SU-DHL-6 (cell line): Measurements from ENCODE around the gene RABGEF1.
"Not testable (repeated sequence)": the region's sequence is repeated elsewhere in the genome, so short reads cannot be mapped to it uniquely, and the experiment has no call there.

ENCODE experiments used
- H2AFZ ChIP-seq: fragments of 200-600 bp; sonication (generic); 2 replicates; pipeline ENCODE4 v1.6.1; 2014; ENCODE audit warnings: low read depth, mild to moderate bottlenecking, moderate library complexity, mixed read lengths, antibody characterized with exemption, low read length; ENCODE audit not compliant: severe bottlenecking
- H3F3A ChIP-seq: fragments of 200-600 bp; shearing (Covaris generic); 2 replicates; pipeline ENCODE4 v1.6.0; 2016; ENCODE audit warnings: antibody characterized with exemption, mild to moderate bottlenecking; ENCODE audit not compliant: insufficient read depth
- H3K27ac ChIP-seq: fragments of 200-600 bp; sonication (generic); 2 replicates; pipeline ENCODE4 v1.5.1; 2016; ENCODE audit warnings: low read depth, mild to moderate bottlenecking, low read length, moderate library complexity, mixed read lengths
- H3K27me3 ChIP-seq: fragments of 200-600 bp; sonication (generic), shearing (Covaris generic); 2 replicates; pipeline ENCODE4 v1.6.0; 2014; ENCODE audit warnings: mild to moderate bottlenecking, low read length
- H3K36me3 ChIP-seq: fragments of 200-600 bp; sonication (generic); 2 replicates; pipeline ENCODE4 v1.6.1; 2014; ENCODE audit warnings: mild to moderate bottlenecking, low read length, mixed read lengths
- H3K4me2 ChIP-seq: fragments of 300-600, 200-600 bp; shearing (Covaris generic), sonication (generic); 2 replicates; pipeline ENCODE4 v1.6.0; 2014; ENCODE audit warnings: low read length, low read depth, mild to moderate bottlenecking; ENCODE audit not compliant: poor library complexity, severe bottlenecking
- H3K4me3 ChIP-seq: fragments of 200-600 bp; sonication (generic); 2 replicates; pipeline ENCODE4 v1.5.1; 2014; ENCODE audit warnings: antibody characterized with exemption, low read length, mild to moderate bottlenecking, mixed read lengths; ENCODE audit not compliant: insufficient read depth, poor library complexity, severe bottlenecking
- H3K79me2 ChIP-seq: fragments of 200-600 bp; sonication (generic); 2 replicates; pipeline ENCODE4 v1.6.1; 2014; ENCODE audit warnings: mild to moderate bottlenecking, low read length, moderate library complexity; ENCODE audit not compliant: insufficient read depth
- H3K9ac ChIP-seq: fragments of 200-600 bp; sonication (generic); 2 replicates; pipeline ENCODE4 v1.7.0; 2014; ENCODE audit warnings: mild to moderate bottlenecking, low read length
- H3K9me2 ChIP-seq: fragments of 200-600 bp; sonication (generic); replicated peaks from 2 replicates; pipeline ENCODE4 v1.6.1; 2014; ENCODE audit warnings: low read length; ENCODE audit not compliant: insufficient read depth
- H3K9me3 ChIP-seq: fragments of 200-600 bp; sonication (generic); 2 replicates; pipeline ENCODE4 v1.6.1; 2014; ENCODE audit warnings: low read length, mixed read lengths; ENCODE audit not compliant: insufficient read depth
- H4K20me1 ChIP-seq: fragments of 200-600 bp; sonication (generic); 2 replicates; pipeline ENCODE4 v1.6.1; 2014; ENCODE audit warnings: low read depth, mild to moderate bottlenecking, antibody characterized with exemption, low read length, moderate library complexity, mixed read lengths
- CTCF ChIP-seq: fragments of 200-600 bp; sonication (generic); IDR thresholded peaks from one replicate; pipeline ENCODE4 v1.5.1; 2017; ENCODE audit warnings: antibody characterized with exemption, mild to moderate bottlenecking, low read length, moderate library complexity; ENCODE audit not compliant: insufficient read depth, poor library complexity, severe bottlenecking
- EZH2phosphoT487 ChIP-seq: fragments of 200-600 bp; sonication (generic), shearing (Covaris generic); conservative IDR thresholded peaks from 2 replicates; pipeline ENCODE4 v1.6.1; 2018; ENCODE audit warnings: mild to moderate bottlenecking, antibody characterized with exemption, low read length, moderate library complexity, mixed read lengths

Gene RABGEF1

GRCh38 chr7:66757939-66758338 lies 17.4 kb downstream of the RABGEF1 start:
- Histone ChIP-seq H3K79me2 (peaks cover 87% of the 10 kb centered on the region), H3K4me3 (no peak overlapping the region), H3K36me3 (no peaks in the 10 kb centered on the region), H2AFZ (no peak overlapping the region), H3K9ac (no peak overlapping the region), H3K27ac (no peak overlapping the region), H3K4me2 (no peak overlapping the region), H4K20me1 (peaks cover 8% of the 10 kb centered on the region; the same call in 1 of the 2 replicates), H3K27me3 (no peaks in the 10 kb centered on the region), H3F3A (0 out of 2 replicates have a peak, but pooled peaks cover 7% of the 10 kb centered on the region), H3K9me2 (no peaks in the 10 kb centered on the region), H3K9me3 (no peaks in the 10 kb centered on the region)
- TF ChIP-seq EZH2phosphoT487 = no peak

- no peak overlapping the region for H3K4me3 ChIP-seq
- H3K27ac ChIP-seq = no peak overlapping the region
- H3K79me2 ChIP-seq = peaks cover 83% of the 10 kb centered on the region
- H2AFZ ChIP-seq = no peak overlapping the region
- H4K20me1 ChIP-seq = peaks cover 8% of the 10 kb centered on the region; the same call in 1 of the 2 replicates
- 0 out of 2 replicates have a peak, but pooled peaks cover 7% of the 10 kb centered on the region for H3F3A ChIP-seq
- no peaks in the 10 kb centered on the region for H3K36me3 ChIP-seq
- H3K4me2 ChIP-seq = no peak overlapping the region
- TF ChIP-seq EZH2phosphoT487 = no peak
- no peak for TF ChIP-seq CTCF
- no peaks in the 10 kb centered on the region for H3K27me3 ChIP-seq
- no peaks in the 10 kb centered on the region for H3K9me2 ChIP-seq
- H3K9ac ChIP-seq = no peak overlapping the region
- H3K9me3 ChIP-seq = no peaks in the 10 kb centered on the region
These were observed 18.6 kb downstream of the RABGEF1 start for GRCh38 chr7:66758950-66759628.

GRCh38 chr7:66763183-66763582 lies 22.6 kb downstream of the RABGEF1 start:
- H3K9me3 ChIP-seq, H2AFZ ChIP-seq, H3K36me3 ChIP-seq, H3K4me2 ChIP-seq, H3K9ac ChIP-seq, H3K27me3 ChIP-seq, H3F3A ChIP-seq, H3K9me2 ChIP-seq, H4K20me1 ChIP-seq, H3K27ac ChIP-seq, H3K4me3 ChIP-seq: not testable (repeated sequence)
- H3K79me2 ChIP-seq = peaks cover 67% of the 10 kb centered on the region

GRCh38 chr7:66763633-66764355 lies 23.3 kb downstream of the RABGEF1 start:
- H4K20me1 ChIP-seq, H3K36me3 ChIP-seq, H3K4me3 ChIP-seq, H3K4me2 ChIP-seq, H3K9ac ChIP-seq, H3F3A ChIP-seq, H3K9me3 ChIP-seq, H3K9me2 ChIP-seq, H3K27ac ChIP-seq, H3K27me3 ChIP-seq, H2AFZ ChIP-seq: not testable (repeated sequence)
- peaks cover 65% of the 10 kb centered on the region for H3K79me2 ChIP-seq

- not testable (repeated sequence) for H3K27me3 ChIP-seq, H3K9me3 ChIP-seq, H4K20me1 ChIP-seq, H3F3A ChIP-seq, H3K36me3 ChIP-seq, H2AFZ ChIP-seq, H3K4me2 ChIP-seq, H3K27ac ChIP-seq, H3K9ac ChIP-seq, H3K9me2 ChIP-seq, H3K4me3 ChIP-seq
- peaks cover 60% of the 10 kb centered on the region for H3K79me2 ChIP-seq
These were observed 24.4 kb downstream of the RABGEF1 start for GRCh38 chr7:66764905-66765304.

GRCh38 chr7:66765322-66766025 lies 24.9 kb downstream of the RABGEF1 start:
- not testable (repeated sequence) for H3K27me3 ChIP-seq, H3F3A ChIP-seq, H3K4me3 ChIP-seq, H3K27ac ChIP-seq, H3K36me3 ChIP-seq, H3K4me2 ChIP-seq, H2AFZ ChIP-seq, H3K9me3 ChIP-seq, H3K9me2 ChIP-seq, H3K9ac ChIP-seq, H4K20me1 ChIP-seq
- H3K79me2 ChIP-seq = peaks cover 64% of the 10 kb centered on the region
